Body of pancreas (tissue), 4 donors: ENCODE results near the gene IL6ST.

Experiments
- POLR2A ChIP-seq, 3 donors: fragments of 450-650 bp; IDR thresholded peaks; one replicate each; pipeline ENCODE4 v1.6.1; 2016; ENCODE audit warnings: antibody characterized with exemption in 3 of 3, mild to moderate bottlenecking in 2 of 3
- TF ChIP-seq, protein P1 (sequence below), 7 experiments: fragments of 450-650 bp in 4 of 7; fragments of 200-600 bp in 3 of 7; sonication (generic) in 3 of 7; IDR thresholded peaks; one replicate each; pipeline ENCODE4 v1.5.1; 2016 to 2019; ENCODE audit warnings: antibody characterized with exemption in 7 of 7

DNA sequence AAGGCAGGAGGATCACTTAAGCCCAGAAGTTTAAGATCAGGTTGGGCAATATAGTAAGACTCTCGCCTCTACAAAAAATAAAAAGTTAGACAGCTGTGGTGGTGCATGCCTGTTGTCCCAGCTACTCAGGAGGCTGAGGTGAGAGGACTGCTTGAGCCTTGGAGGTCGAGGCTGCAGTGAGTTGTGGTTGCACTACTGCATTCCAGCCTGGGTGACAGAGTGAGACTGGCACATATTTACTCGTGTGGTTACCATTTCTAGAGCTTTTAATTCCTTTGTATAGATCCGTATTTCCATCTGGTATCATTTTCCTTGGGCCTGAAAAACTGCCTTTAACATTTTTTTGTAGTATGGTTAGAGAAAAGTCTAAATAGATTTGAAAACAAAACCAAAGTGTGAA lies 7.8 kb downstream of the IL6ST start:
- TF ChIP-seq, protein P1, sequence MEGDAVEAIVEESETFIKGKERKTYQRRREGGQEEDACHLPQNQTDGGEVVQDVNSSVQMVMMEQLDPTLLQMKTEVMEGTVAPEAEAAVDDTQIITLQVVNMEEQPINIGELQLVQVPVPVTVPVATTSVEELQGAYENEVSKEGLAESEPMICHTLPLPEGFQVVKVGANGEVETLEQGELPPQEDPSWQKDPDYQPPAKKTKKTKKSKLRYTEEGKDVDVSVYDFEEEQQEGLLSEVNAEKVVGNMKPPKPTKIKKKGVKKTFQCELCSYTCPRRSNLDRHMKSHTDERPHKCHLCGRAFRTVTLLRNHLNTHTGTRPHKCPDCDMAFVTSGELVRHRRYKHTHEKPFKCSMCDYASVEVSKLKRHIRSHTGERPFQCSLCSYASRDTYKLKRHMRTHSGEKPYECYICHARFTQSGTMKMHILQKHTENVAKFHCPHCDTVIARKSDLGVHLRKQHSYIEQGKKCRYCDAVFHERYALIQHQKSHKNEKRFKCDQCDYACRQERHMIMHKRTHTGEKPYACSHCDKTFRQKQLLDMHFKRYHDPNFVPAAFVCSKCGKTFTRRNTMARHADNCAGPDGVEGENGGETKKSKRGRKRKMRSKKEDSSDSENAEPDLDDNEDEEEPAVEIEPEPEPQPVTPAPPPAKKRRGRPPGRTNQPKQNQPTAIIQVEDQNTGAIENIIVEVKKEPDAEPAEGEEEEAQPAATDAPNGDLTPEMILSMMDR (IDR thresholded peaks at IDR 0.05), result no peak
- TF ChIP-seq POLR2A (IDR thresholded peaks at IDR 0.05), result no peak
